ENCODE measurements around the gene GSTT2. TPM values are rescaled to one million over a fixed set of nuclear protein-coding genes. Genes with fewer than 3 reads are reported as not detected.
"Not testable (repeated sequence)": the region's sequence is repeated elsewhere in the genome, so short reads cannot be mapped to it uniquely, and the experiment has no call there.

GSTT2 gene
- total and polyA plus RNA-seq, 10 of the 15 experiments (the other 5 are each of a cell fraction or from before 2014, with no cell fraction given): not detected

DNA sequence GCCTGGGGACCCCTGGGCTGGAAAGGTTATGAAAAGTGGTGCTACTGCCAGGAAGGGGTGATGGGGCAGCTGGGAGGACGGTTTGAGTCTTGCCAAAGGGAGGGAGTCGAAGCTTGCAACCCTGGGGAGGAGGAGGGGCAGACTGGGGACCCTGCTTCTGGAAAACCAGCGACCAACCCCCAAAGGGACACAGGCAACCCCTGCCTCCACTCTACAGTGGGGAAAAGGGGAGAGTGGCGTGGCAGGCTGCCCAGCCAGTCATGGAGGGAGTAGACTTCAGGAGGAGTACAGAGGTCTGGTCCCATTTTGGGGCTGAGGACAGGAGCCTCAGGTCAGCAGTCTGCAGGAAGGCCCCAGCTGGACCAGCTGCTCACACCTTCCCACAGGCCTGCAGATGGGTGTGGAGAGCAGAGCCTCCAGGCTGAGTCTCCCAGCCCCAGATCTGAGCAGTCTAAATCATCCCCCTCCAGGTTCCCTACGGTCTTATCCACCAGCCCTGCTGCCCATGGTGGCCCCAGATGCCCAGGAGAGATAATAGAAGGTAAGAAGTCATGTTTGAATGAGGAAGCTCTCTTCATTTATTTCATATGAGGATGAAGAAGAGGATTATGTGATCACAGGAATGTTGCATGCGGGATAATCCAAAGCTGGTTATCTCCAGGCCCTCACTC, 9.0 kb upstream of the GSTT2 start (continued):
- TF ChIP-seq HDAC6 (IDR thresholded peaks at IDR 0.05; ENCODE audit: unreplicated experiment) (no peak), MTA2 (IDR thresholded peaks at IDR 0.05; ENCODE audit: low read depth) (no peak), ZNF217 (IDR thresholded peaks at IDR 0.05) (no peak)
- TF ChIP-seq, protein P1, sequence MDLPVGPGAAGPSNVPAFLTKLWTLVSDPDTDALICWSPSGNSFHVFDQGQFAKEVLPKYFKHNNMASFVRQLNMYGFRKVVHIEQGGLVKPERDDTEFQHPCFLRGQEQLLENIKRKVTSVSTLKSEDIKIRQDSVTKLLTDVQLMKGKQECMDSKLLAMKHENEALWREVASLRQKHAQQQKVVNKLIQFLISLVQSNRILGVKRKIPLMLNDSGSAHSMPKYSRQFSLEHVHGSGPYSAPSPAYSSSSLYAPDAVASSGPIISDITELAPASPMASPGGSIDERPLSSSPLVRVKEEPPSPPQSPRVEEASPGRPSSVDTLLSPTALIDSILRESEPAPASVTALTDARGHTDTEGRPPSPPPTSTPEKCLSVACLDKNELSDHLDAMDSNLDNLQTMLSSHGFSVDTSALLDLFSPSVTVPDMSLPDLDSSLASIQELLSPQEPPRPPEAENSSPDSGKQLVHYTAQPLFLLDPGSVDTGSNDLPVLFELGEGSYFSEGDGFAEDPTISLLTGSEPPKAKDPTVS (IDR thresholded peaks at IDR 0.05; ENCODE audit: low read depth, low read length): no peak
- TF ChIP-seq, protein P2, sequence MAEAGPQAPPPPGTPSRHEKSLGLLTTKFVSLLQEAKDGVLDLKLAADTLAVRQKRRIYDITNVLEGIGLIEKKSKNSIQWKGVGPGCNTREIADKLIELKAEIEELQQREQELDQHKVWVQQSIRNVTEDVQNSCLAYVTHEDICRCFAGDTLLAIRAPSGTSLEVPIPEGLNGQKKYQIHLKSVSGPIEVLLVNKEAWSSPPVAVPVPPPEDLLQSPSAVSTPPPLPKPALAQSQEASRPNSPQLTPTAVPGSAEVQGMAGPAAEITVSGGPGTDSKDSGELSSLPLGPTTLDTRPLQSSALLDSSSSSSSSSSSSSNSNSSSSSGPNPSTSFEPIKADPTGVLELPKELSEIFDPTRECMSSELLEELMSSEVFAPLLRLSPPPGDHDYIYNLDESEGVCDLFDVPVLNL (IDR thresholded peaks at IDR 0.05; ENCODE audit: low read depth, low read length): no peak

DNA sequence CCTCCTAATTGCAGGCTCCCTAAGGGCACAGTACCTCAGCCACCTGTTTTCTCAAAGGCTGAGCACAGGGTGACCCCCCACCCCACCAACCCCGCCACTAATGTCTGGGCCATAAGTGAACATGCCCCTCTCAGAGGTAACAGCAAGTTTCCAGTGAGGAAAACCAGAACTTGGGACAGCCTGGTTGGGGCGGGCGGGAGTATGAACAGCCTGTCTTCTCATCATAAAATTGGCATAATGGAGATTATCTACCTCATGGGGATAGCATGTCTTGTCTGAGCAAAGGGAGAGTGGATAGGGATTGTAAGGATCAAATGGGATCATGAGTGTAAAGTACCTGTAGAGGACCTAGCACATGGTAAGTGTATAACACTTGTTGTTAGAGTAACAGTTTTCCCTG, 8.0 kb upstream of the GSTT2 start:
- RAD21 ChIA-PET (ENCODE audit: unreplicated experiment); DNase-seq (ENCODE audit: low read depth, low spot score); H3K9me3 ChIP-seq (replicated peaks; ENCODE audit: control insufficient read depth, insufficient read depth, low read length); H3K27me3 ChIP-seq (replicated peaks in 1 of 2; ENCODE audit: control insufficient read depth in 2 of 2, insufficient read depth in 2 of 2, low read length in 1 of 2); FAIRE-seq; H3K9ac ChIP-seq (ENCODE audit: control insufficient read depth, insufficient read depth, low read length); H3K4me2 ChIP-seq (ENCODE audit: control insufficient read depth, insufficient read depth); ATAC-seq; SMC1A ChIA-PET (ENCODE audit: uncharacterized antibody, unreplicated experiment); H2AFZ ChIP-seq (ENCODE audit: control insufficient read depth, low read depth, low read length); H4K20me1 ChIP-seq (ENCODE audit: control insufficient read depth, insufficient read depth); BruUV-seq (replicated peaks); H3K4me3 ChIP-seq; H3K4me1 ChIP-seq (ENCODE audit: control insufficient read depth, insufficient read depth, low read length); H3K27ac ChIP-seq (ENCODE audit: control insufficient read depth, insufficient read depth); CTCF ChIA-PET: not testable (repeated sequence)
- peaks cover 11 to 25% of the 10 kb centered on the region in 2 experiments for H3K36me3 ChIP-seq (ENCODE audit: control insufficient read depth in 2 of 2, insufficient read depth in 2 of 2, low read length in 1 of 2)
- intact Hi-C loops (cut with micrococcal nuclease; ENCODE audit: unreplicated experiment) (loop anchor here (5.0 kb wide), 1 partner anchor 45 kb away; no protein-coding TSS in a partner anchor), in situ Hi-C loops (cut with MboI) (loop anchor here (5.0 kb wide), 1 partner anchor 45 kb away; no protein-coding TSS in a partner anchor)
- peaks cover 13% of the 10 kb centered on the region for H3K79me2 ChIP-seq (ENCODE audit: control insufficient read depth, insufficient read depth, low read length)
- POLR2A ChIA-PET: interaction anchor here (0.6 kb wide), 1 partner anchor 78 kb away, joined by 3 read pairs; the partner anchor contains the start of gene MIF
- 100% methylated on average over 3 of the region's 3 CpGs for WGBS (ENCODE audit: insufficient coverage, insufficient replicate concordance, low lambda C conversion rate, missing lambda C conversion rate)

DNA sequence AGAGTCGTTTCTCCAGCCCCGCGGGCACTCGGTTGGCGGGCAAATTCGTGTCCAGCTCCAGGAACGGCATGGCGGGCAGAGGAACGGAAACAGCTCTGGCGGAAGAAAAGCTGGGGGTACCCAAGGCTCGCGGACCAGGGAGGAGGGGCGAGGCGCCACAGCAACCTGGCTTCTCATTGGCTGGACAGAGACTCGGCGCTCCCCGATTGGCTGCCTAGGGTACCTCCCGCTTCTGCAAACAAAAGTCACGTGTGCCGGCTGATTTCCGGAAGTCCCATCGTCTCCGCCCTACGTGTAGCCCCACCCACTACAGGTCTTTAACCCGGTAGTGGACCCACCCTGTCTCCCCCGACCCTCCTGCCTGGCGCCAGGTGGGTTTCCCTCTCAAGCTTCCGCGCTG, 5.6 kb upstream of the GSTT2 start, which contains the start of gene DDT:
TSS of gene DDT (minus strand) at position 97 of the 400 bp plus-strand sequence. CDS start at position 70, 27 bp downstream.
- peak; percentile 99 for ATAC-seq
- H3K9ac ChIP-seq (ENCODE audit: control insufficient read depth, insufficient read depth, low read length); H2AFZ ChIP-seq (ENCODE audit: control insufficient read depth, low read depth, low read length); H4K20me1 ChIP-seq (ENCODE audit: control insufficient read depth, insufficient read depth); SMC1A ChIA-PET (ENCODE audit: uncharacterized antibody, unreplicated experiment); DNase-seq (ENCODE audit: low read depth, low spot score); BruUV-seq (replicated peaks); H3K27ac ChIP-seq (ENCODE audit: control insufficient read depth, insufficient read depth); CTCF ChIA-PET; H3K4me3 ChIP-seq; RAD21 ChIA-PET (ENCODE audit: unreplicated experiment); H3K9me3 ChIP-seq (replicated peaks; ENCODE audit: control insufficient read depth, insufficient read depth, low read length); H3K4me2 ChIP-seq (ENCODE audit: control insufficient read depth, insufficient read depth); H3K27me3 ChIP-seq (replicated peaks in 1 of 2; ENCODE audit: control insufficient read depth in 2 of 2, insufficient read depth in 2 of 2, low read length in 1 of 2); H3K4me1 ChIP-seq (ENCODE audit: control insufficient read depth, insufficient read depth, low read length); POLR2A ChIA-PET: not testable (repeated sequence)
- in situ Hi-C loops (cut with MboI): loop anchor here (5.0 kb wide), 1 partner anchor 47 kb away; no protein-coding TSS in a partner anchor
- FAIRE-seq: peak; percentile 89
- no CpG with 5 or more reads among the region's 29 CpGs for WGBS (ENCODE audit: insufficient coverage, insufficient replicate concordance, low lambda C conversion rate, missing lambda C conversion rate)
- H3K79me2 ChIP-seq (ENCODE audit: control insufficient read depth, insufficient read depth, low read length): peaks cover 13% of the 10 kb centered on the region
- H3K36me3 ChIP-seq (ENCODE audit: control insufficient read depth in 2 of 2, insufficient read depth in 2 of 2, low read length in 1 of 2): peaks cover 11 to 22% of the 10 kb centered on the region in 2 experiments
- intact Hi-C loops (cut with micrococcal nuclease; ENCODE audit: unreplicated experiment): loop anchor here (5.0 kb wide), 1 partner anchor 47 kb away; no protein-coding TSS in a partner anchor
